ENCODE measurements around the gene BLCAP.

BLCAP gene

GRCh38 chr20:37519508-37520418 is 7.9 kb downstream of the BLCAP start:
- no peak for DNase-seq (ENCODE audit: low read depth in 2 of 2)
- no peak for TF ChIP-seq CTCF (IDR thresholded peaks at IDR 0.05; ENCODE audit: low read depth, low read length)
- no peak overlapping the region for H3K4me3 ChIP-seq (replicated peaks in 1 of 2; ENCODE audit: low read depth in 2 of 2, low read length in 2 of 2)

GRCh38 chr20:37518606-37519507 is 8.8 kb downstream of the BLCAP start:
- no peak for TF ChIP-seq CTCF (IDR thresholded peaks at IDR 0.05; ENCODE audit: low read depth, low read length)
- H3K4me3 ChIP-seq (replicated peaks in 1 of 2; ENCODE audit: low read depth in 2 of 2, low read length in 2 of 2), result no peak overlapping the region

GRCh38 chr20:37518059-37518458 is 9.6 kb downstream of the BLCAP start:
- no peak overlapping the region for H3K4me3 ChIP-seq (replicated peaks in 1 of 2; ENCODE audit: low read depth in 2 of 2, low read length in 2 of 2)
- TF ChIP-seq CTCF (IDR thresholded peaks at IDR 0.05; ENCODE audit: low read depth, low read length), result no peak

More at GRCh38 chr20:37518606-37519507, 8.8 kb downstream of the BLCAP start:
- peak in 1 of 2 donors; percentile 30 for DNase-seq (ENCODE audit: low read depth in 2 of 2)

GRCh38 chr20:37516811-37517750 is 10.6 kb downstream of the BLCAP start:
- peak in 1 of 2 donors; percentile 35 for DNase-seq (ENCODE audit: low read depth in 2 of 2)
- no peak overlapping the region for H3K4me3 ChIP-seq (replicated peaks in 1 of 2; ENCODE audit: low read depth in 2 of 2, low read length in 2 of 2)
- no peak for TF ChIP-seq CTCF (IDR thresholded peaks at IDR 0.05; ENCODE audit: low read depth, low read length)

More at GRCh38 chr20:37518059-37518458, 9.6 kb downstream of the BLCAP start:
- no peak for DNase-seq (ENCODE audit: low read depth in 2 of 2)

- H3K4me3 ChIP-seq (replicated peaks in 1 of 2; ENCODE audit: low read depth in 2 of 2, low read length in 2 of 2), result no peak overlapping the region
- TF ChIP-seq CTCF (IDR thresholded peaks at IDR 0.05; ENCODE audit: low read depth, low read length), result no peak
- no peak for DNase-seq (ENCODE audit: low read depth in 2 of 2)
These were observed 11.8 kb downstream of the BLCAP start for GRCh38 chr20:37515876-37516275.

All from cardiac fibroblast (primary cell).